ENCODE data around the gene TBXA2R.
A peak's percentile ranks its signal among the peaks of the same experiment; 100 is the strongest.

DNA sequence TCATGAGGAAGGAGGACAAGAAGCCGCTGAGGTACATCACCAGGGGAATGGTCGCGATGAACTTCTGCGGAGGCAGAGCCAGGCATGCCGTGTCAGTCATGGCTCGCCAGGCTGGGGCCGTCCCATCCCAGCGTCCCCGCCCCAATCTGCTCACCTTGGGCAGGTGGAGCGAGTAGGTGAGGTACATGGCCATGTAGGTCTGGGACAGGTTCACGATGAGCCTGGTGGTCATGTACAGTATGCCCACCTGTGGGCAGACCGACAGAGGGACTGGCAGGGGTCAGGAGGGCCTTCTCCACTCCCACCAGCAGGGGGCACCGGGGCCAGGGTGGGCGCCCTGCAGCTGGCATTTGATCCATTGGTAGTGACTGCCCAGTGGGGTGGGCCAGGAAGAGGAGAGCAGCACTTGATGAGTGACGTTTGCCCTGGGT is 59.4 kb downstream of the TBXA2R start:
- TF ChIP-seq, protein P1, sequence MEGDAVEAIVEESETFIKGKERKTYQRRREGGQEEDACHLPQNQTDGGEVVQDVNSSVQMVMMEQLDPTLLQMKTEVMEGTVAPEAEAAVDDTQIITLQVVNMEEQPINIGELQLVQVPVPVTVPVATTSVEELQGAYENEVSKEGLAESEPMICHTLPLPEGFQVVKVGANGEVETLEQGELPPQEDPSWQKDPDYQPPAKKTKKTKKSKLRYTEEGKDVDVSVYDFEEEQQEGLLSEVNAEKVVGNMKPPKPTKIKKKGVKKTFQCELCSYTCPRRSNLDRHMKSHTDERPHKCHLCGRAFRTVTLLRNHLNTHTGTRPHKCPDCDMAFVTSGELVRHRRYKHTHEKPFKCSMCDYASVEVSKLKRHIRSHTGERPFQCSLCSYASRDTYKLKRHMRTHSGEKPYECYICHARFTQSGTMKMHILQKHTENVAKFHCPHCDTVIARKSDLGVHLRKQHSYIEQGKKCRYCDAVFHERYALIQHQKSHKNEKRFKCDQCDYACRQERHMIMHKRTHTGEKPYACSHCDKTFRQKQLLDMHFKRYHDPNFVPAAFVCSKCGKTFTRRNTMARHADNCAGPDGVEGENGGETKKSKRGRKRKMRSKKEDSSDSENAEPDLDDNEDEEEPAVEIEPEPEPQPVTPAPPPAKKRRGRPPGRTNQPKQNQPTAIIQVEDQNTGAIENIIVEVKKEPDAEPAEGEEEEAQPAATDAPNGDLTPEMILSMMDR (conservative IDR thresholded peaks at IDR 0.05; ENCODE audit: low read length), result peak; percentile 55
- no peak for TF ChIP-seq EZH2phosphoT487 (IDR thresholded peaks at IDR 0.05; ENCODE audit: borderline replicate concordance)

Data from Loucy (cell line).